ENCODE results near the gene ZNF490.
A peak's percentile ranks its signal among the peaks of the same experiment; 100 is the strongest.
"Not testable (repeated sequence)": the region's sequence is repeated elsewhere in the genome, so short reads cannot be mapped to it uniquely, and the experiment has no call there.

Gene ZNF490

GRCh38 chr19:12621253-12622024 lies 10.8 kb upstream of the ZNF490 start:
- DNase-seq = not testable (repeated sequence)

GRCh38 chr19:12617646-12618045 lies 7.0 kb upstream of the ZNF490 start:
- no peak for DNase-seq

- peak in 1 of 2 experiments; percentile 36 for DNase-seq
Measured at GRCh38 chr19:12611361-12611699, 717 bp upstream of the ZNF490 start.

GRCh38 chr19:12607631-12608030 lies 3.0 kb downstream of the ZNF490 start:
- DNase-seq = peak; percentile 13 to 17

GRCh38 chr19:12606796-12607195 lies 3.8 kb downstream of the ZNF490 start:
- no peak for DNase-seq

- DNase-seq = peak; percentile 46 to 53
Measured at GRCh38 chr19:12603714-12604113, 6.9 kb downstream of the ZNF490 start.

GRCh38 chr19:12597594-12597993 lies 13.0 kb downstream of the ZNF490 start:
- no peak for DNase-seq

- DNase-seq = no peak
Measured at GRCh38 chr19:12596927-12597548, 13.6 kb downstream of the ZNF490 start.

GRCh38 chr19:12596485-12596884 lies 14.1 kb downstream of the ZNF490 start:
- DNase-seq = no peak

GRCh38 chr19:12581100-12581499 lies 29.5 kb downstream of the ZNF490 start:
- DNase-seq = no peak

GRCh38 chr19:12580180-12580694 lies 30.4 kb downstream of the ZNF490 start:
- no peak for DNase-seq

GRCh38 chr19:12578641-12579040 lies 32.0 kb downstream of the ZNF490 start:
- no peak for DNase-seq

GRCh38 chr19:12574036-12574435 lies 36.6 kb downstream of the ZNF490 start:
- no peak for DNase-seq

- no peak for DNase-seq
Measured at GRCh38 chr19:12567951-12568350, 42.7 kb downstream of the ZNF490 start.

GRCh38 chr19:12566380-12566779 lies 44.2 kb downstream of the ZNF490 start:
- DNase-seq = not testable (repeated sequence)

- peak; percentile 82 to 84 for DNase-seq
Measured at GRCh38 chr19:12564016-12564664, 46.5 kb downstream of the ZNF490 start.

- DNase-seq = no peak
Measured at GRCh38 chr19:12555456-12555930, 55.1 kb downstream of the ZNF490 start.

GRCh38 chr19:12551060-12551832 lies 59.4 kb downstream of the ZNF490 start, which contains the start of gene ZNF564:
ZNF564 (minus strand) TSS chr19:12551482; CDS start chr19:12551332, 150 bp downstream.
- peak; percentile 100 for DNase-seq

- no peak for DNase-seq
Measured at GRCh38 chr19:12546903-12547302, 63.7 kb downstream of the ZNF490 start.

GRCh38 chr19:12546068-12546467 lies 64.5 kb downstream of the ZNF490 start:
- no peak for DNase-seq

- DNase-seq = no peak
Measured at GRCh38 chr19:12545267-12545666, 65.3 kb downstream of the ZNF490 start.

- DNase-seq = no peak
Measured at GRCh38 chr19:12544401-12544876, 66.2 kb downstream of the ZNF490 start.

- no peak for DNase-seq
Measured at GRCh38 chr19:12543855-12544254, 66.8 kb downstream of the ZNF490 start.

All from Kasumi-1 (cell line).